Measurements from ENCODE around the gene GNG14. TPM values are rescaled to one million over a fixed set of nuclear protein-coding genes. Genes with fewer than 3 reads are reported as not detected.

Gene GNG14
- total and polyA plus RNA-seq, 2 of the 4 experiments (the other 2 are of a cell fraction): not detected

DNA sequence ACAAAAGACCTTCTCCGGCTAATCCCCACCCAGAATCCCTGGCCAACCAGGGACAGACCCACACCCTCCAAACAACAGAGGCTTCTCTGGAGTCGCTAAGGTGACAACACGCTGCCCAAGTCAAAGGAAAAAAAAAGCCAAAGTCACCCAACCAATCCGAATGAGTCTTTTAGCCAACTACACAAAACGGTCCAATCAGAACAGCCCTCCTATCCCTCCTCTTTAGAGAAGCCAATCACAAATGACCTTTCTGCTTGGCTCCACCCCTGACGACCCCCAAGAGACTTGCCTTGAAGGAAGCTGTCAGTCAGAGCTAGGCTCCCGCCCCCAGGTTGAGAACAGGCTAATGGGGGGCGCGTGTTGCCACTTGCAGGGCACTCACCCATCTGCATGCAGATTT is 15.2 kb downstream of the GNG14 start:
- H3K14ac ChIP-seq (replicated peaks; ENCODE audit: low read depth, low read length): no peak overlapping the region
- in situ Hi-C loops (cut with MboI; ENCODE audit: low sequenced_read_pairs) (no loop called here), dilution Hi-C loops (cut with HindIII; ENCODE audit: low sequenced_read_pairs, unreplicated experiment) (no loop called here), intact Hi-C loops (cut with micrococcal nuclease) (no loop called here)
- H3K4me1 ChIP-seq (ENCODE audit: control insufficient read depth, insufficient read depth, low read length): no peaks in the 10 kb centered on the region
- no peak overlapping the region for H2BK20ac ChIP-seq (ENCODE audit: low read depth, low read length)
- no peak overlapping the region for H3K23ac ChIP-seq (ENCODE audit: low read depth, low read length)
- no peak overlapping the region for H3K4ac ChIP-seq (ENCODE audit: low read depth, low read length)
- no peak overlapping the region for H4K91ac ChIP-seq (ENCODE audit: insufficient read depth, low read depth, low read length)
- H4K5ac ChIP-seq (ENCODE audit: low read depth, low read length): no peak overlapping the region
- H3K56ac ChIP-seq (ENCODE audit: extremely low read depth, insufficient read depth, low read length): no peak overlapping the region
- H3K9ac ChIP-seq (ENCODE audit: low read depth, low read length): no peak overlapping the region
- H3K27me3 ChIP-seq (ENCODE audit: control insufficient read depth, insufficient read depth, low read length): no peaks in the 10 kb centered on the region
- H4K20me1 ChIP-seq (ENCODE audit: insufficient read depth, low read length): peaks cover 14% of the 10 kb centered on the region
- no peak overlapping the region for H2AFZ ChIP-seq (replicated peaks; ENCODE audit: low read length, poor library complexity)
- H3K4me3 ChIP-seq (ENCODE audit: insufficient read depth, low read depth, low read length): no peak overlapping the region
- no peak overlapping the region for H2AK9ac ChIP-seq (replicated peaks; ENCODE audit: low read depth, low read length, poor library complexity)
- peaks cover 5 to 18% of the 10 kb centered on the region in 2 experiments for H3K79me1 ChIP-seq (ENCODE audit: low read depth in 1 of 2, low read length in 2 of 2)
- DNase-seq: peak; percentile 43
- H3K9me1 ChIP-seq (ENCODE audit: insufficient read depth, low read length): no peaks in the 10 kb centered on the region
- H3K9me3 ChIP-seq (ENCODE audit: control insufficient read depth, insufficient read depth, low read length): no peaks in the 10 kb centered on the region
- no peak overlapping the region for H2AK5ac ChIP-seq (ENCODE audit: low read depth, low read length)
- H3K36me3 ChIP-seq (ENCODE audit: control insufficient read depth, insufficient read depth, low read length): peaks cover 75% of the 10 kb centered on the region
- peak; percentile 79 for ATAC-seq (ENCODE audit: low read depth)
- no peak overlapping the region for H4K8ac ChIP-seq (ENCODE audit: low read depth in 2 of 2, low read length in 2 of 2)
- BruUV-seq (replicated peaks): no TSS peak
- 73% methylated on average over 5 of the region's 9 CpGs; no CpG with 5 or more reads in 1 of the 2 experiments for WGBS, 2 experiments (ENCODE audit: extremely low coverage in 2 of 2, insufficient read length in 1 of 2)
- ChIA-PET CTCF (no interaction called here), POLR2A (ENCODE audit: unreplicated experiment) (no interaction called here)
- H3K4me2 ChIP-seq (ENCODE audit: low read depth, low read length): no peak overlapping the region
- H3K27ac ChIP-seq (ENCODE audit: insufficient read depth, low read length): no peak overlapping the region
- TF ChIP-seq RFX5 (IDR thresholded peaks at IDR 0.05; ENCODE audit: low read depth, low read length) (no peak), SMC3 (IDR thresholded peaks at IDR 0.05; ENCODE audit: low read depth, low read length) (no peak), BHLHE40 (IDR thresholded peaks at IDR 0.05; ENCODE audit: low read depth, low read length) (no peak), FOS (IDR thresholded peaks at IDR 0.05; ENCODE audit: low read depth, low read length) (no peak), RAD21 (IDR thresholded peaks at IDR 0.05; ENCODE audit: low read length) (no peak), RCOR1 (IDR thresholded peaks at IDR 0.05; ENCODE audit: insufficient replicate concordance, low read length) (no peak), MAZ (IDR thresholded peaks at IDR 0.05; ENCODE audit: borderline replicate concordance, low read depth, low read length) (no peak), ELK1 (IDR thresholded peaks at IDR 0.05; ENCODE audit: borderline replicate concordance, low read depth, low read length) (no peak), POLR2A (IDR thresholded peaks at IDR 0.05; ENCODE audit: low read depth, low read length) (no peak), MAFK (IDR thresholded peaks at IDR 0.05; ENCODE audit: low read depth, low read length) (no peak), CHD1 (IDR thresholded peaks at IDR 0.05; ENCODE audit: low read depth, low read length) (no peak), NFE2L2 (IDR thresholded peaks at IDR 0.05; ENCODE audit: low read depth, low read length) (no peak), CEBPB (IDR thresholded peaks at IDR 0.05; ENCODE audit: low read depth, low read length) (no peak), MXI1 (IDR thresholded peaks at IDR 0.05; ENCODE audit: borderline replicate concordance, low read depth, low read length) (no peak)
- TF ChIP-seq, protein P1, sequence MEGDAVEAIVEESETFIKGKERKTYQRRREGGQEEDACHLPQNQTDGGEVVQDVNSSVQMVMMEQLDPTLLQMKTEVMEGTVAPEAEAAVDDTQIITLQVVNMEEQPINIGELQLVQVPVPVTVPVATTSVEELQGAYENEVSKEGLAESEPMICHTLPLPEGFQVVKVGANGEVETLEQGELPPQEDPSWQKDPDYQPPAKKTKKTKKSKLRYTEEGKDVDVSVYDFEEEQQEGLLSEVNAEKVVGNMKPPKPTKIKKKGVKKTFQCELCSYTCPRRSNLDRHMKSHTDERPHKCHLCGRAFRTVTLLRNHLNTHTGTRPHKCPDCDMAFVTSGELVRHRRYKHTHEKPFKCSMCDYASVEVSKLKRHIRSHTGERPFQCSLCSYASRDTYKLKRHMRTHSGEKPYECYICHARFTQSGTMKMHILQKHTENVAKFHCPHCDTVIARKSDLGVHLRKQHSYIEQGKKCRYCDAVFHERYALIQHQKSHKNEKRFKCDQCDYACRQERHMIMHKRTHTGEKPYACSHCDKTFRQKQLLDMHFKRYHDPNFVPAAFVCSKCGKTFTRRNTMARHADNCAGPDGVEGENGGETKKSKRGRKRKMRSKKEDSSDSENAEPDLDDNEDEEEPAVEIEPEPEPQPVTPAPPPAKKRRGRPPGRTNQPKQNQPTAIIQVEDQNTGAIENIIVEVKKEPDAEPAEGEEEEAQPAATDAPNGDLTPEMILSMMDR (conservative IDR thresholded peaks at IDR 0.05; ENCODE audit: low read depth, low read length): no peak
- TF ChIP-seq, protein P2, sequence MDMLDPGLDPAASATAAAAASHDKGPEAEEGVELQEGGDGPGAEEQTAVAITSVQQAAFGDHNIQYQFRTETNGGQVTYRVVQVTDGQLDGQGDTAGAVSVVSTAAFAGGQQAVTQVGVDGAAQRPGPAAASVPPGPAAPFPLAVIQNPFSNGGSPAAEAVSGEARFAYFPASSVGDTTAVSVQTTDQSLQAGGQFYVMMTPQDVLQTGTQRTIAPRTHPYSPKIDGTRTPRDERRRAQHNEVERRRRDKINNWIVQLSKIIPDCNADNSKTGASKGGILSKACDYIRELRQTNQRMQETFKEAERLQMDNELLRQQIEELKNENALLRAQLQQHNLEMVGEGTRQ (IDR thresholded peaks at IDR 0.05; ENCODE audit: low read depth, low read length): no peak
- H2BK5ac ChIP-seq (ENCODE audit: low read depth, low read length, poor library complexity, severe bottlenecking): no peak overlapping the region
- H2BK15ac ChIP-seq (ENCODE audit: low read depth, low read length): no peak overlapping the region
- H3K18ac ChIP-seq (ENCODE audit: low read depth, low read length): no peak overlapping the region
- H2BK120ac ChIP-seq (ENCODE audit: low read depth, low read length): no peak overlapping the region

All from IMR-90 (cell line).